ENCODE data around the gene SYNDIG1. TPM values are rescaled to one million over a fixed set of nuclear protein-coding genes. Genes with fewer than 3 reads are reported as not detected.

SYNDIG1 gene
- total and polyA plus RNA-seq, 4 experiments from 2014 or later = not detected

DNA sequence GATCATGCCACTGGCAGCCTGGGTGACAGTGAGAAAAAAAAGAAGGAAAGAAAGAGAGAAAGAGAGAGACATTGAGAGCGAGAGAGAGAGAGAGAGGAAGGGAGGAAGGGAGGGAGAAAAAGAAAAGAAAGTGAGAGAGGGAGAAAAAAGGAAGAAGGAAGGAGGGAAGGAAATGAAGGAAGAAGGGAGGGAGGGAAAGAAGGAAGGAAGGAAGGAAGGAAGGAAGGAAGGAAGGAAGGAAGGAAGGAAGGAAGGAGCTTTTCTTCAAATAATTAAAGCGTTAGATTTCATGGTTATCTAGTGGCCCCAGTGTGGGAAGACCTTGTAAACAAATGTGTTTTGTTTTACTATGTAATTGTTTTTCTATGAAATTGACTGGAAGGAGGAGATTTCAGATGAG, 170.8 kb downstream of the SYNDIG1 start:
- no peak for DNase-seq
- Histone ChIP-seq H3K27me3 (ENCODE audit: insufficient read depth, low read length) (no peaks in the 10 kb centered on the region), H3K9me3 (ENCODE audit: control insufficient read depth in 1 of 2, low read length in 2 of 2) (no peaks in the 10 kb centered on the region), H3K36me3 (ENCODE audit: insufficient read depth, low read length) (no peaks in the 10 kb centered on the region), H3K27ac (ENCODE audit: low read depth, low read length) (no peak overlapping the region), H3K4me1 (ENCODE audit: insufficient read depth, low read length) (no peaks in the 10 kb centered on the region), H3K4me3 (ENCODE audit: low read length in 2 of 2) (no peak overlapping the region)
- Mint-ChIP-seq H3K36me3 (no peaks in the 10 kb centered on the region), H3K27me3 (peaks cover 7 to 15% of the 10 kb centered on the region in 2 donors), H3K4me1 (no peaks in the 10 kb centered on the region), H3K4me3 (no peak overlapping the region), H3K27ac (no peak overlapping the region), H3K9me3 (peaks cover 0 to 3% (median 0%) of the 10 kb centered on the region in 8 donors)
- ChIA-PET CTCF (ENCODE audit: partially characterized antibody) (no interaction called here), POLR2A (ENCODE audit: partially characterized antibody) (no interaction called here)
- intact Hi-C loops (cut with micrococcal nuclease) = no loop called here

DNA sequence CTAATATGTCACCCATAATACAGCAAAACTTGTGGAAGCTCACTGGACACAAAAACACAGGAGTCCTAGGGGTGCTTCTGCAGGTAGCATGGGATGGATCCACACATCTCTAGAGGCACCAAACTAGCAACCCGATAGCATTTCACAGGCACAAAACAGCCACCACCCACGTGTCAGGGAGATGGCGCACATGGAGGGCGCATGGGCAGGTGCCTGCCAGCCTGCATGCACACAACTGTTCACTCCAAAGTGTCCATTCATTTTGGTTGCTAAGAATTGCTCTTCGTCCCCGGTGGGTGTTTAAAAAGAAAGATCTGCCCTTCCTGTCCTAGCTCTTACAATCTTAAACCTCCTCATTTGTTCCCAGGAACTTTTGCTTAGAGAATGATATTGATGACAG, 171.3 kb downstream of the SYNDIG1 start:
- no peak overlapping the region for H3K27ac Mint-ChIP-seq
- Histone ChIP-seq H3K4me3 (ENCODE audit: low read length in 2 of 2) (no peak overlapping the region), H3K36me3 (ENCODE audit: insufficient read depth, low read length) (no peaks in the 10 kb centered on the region), H3K27ac (ENCODE audit: low read depth, low read length) (no peak overlapping the region), H3K9me3 (ENCODE audit: control insufficient read depth in 1 of 2, low read length in 2 of 2) (no peaks in the 10 kb centered on the region), H3K27me3 (ENCODE audit: insufficient read depth, low read length) (no peaks in the 10 kb centered on the region), H3K4me1 (ENCODE audit: insufficient read depth, low read length) (no peaks in the 10 kb centered on the region)
- intact Hi-C loops (cut with micrococcal nuclease) = no loop called here
- H3K4me3 Mint-ChIP-seq = no peak overlapping the region
- peaks cover 5 to 12% of the 10 kb centered on the region in 2 donors for H3K27me3 Mint-ChIP-seq
- H3K4me1 Mint-ChIP-seq = no peaks in the 10 kb centered on the region
- no peaks in the 10 kb centered on the region for H3K36me3 Mint-ChIP-seq
- DNase-seq = no peak
- peaks cover 0 to 3% (median 0%) of the 10 kb centered on the region in 8 donors for H3K9me3 Mint-ChIP-seq
- POLR2A ChIA-PET (ENCODE audit: partially characterized antibody) = no interaction called here
- CTCF ChIA-PET (ENCODE audit: partially characterized antibody) = no interaction called here

DNA sequence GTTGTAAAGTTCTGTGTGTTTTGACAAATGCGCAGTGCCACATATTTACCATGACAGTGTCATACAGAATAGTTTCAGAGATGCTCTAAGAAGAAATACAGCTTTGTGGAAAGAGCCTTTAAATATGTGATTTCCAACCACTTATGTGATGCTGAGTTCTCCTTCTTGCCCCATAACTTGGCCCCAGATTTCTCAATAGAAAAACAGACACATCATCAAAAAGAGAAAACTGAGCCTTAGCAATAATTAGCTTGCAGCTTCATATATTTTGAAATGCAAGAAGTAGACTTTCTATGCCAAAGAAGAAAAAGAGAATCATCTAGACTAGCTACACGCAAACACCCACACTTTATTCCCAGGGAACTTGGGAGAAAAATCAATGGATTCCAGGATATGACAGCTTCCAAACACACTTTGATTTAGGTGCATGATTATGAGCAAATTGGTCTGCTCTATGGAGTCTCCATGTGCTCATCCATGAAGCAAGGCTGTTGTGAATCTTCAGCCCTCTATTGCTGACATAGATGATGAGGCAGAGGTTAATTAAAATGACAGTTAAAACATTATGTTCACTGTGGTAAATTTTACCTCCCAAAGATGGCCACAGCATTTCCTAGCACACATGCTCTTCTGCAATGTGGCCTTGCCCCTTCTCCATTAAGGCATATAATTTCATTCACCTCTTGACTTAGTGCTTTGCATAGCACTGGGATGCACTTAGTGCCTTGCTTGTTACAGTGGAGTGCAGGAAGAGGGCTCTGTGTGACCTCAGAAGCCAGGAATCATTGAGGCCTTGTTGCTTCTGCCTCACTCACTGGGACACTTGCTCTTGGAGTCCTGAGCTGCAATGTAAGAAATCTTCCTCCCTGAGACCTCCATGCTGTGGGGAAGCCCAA, 174.6 kb downstream of the SYNDIG1 start:
- no peaks in the 10 kb centered on the region for H3K4me1 Mint-ChIP-seq
- H3K9me3 Mint-ChIP-seq = peaks cover 0 to 3% (median 0%) of the 10 kb centered on the region in 8 donors
- H3K27me3 Mint-ChIP-seq = peaks cover 12 to 14% of the 10 kb centered on the region in 2 donors
- H3K4me3 Mint-ChIP-seq = no peak overlapping the region
- DNase-seq = no peak
- Histone ChIP-seq H3K4me3 (ENCODE audit: low read length in 2 of 2) (no peak overlapping the region), H3K4me1 (ENCODE audit: insufficient read depth, low read length) (no peaks in the 10 kb centered on the region), H3K9me3 (ENCODE audit: control insufficient read depth in 1 of 2, low read length in 2 of 2) (no peaks in the 10 kb centered on the region), H3K27ac (ENCODE audit: low read depth, low read length) (no peak overlapping the region), H3K27me3 (ENCODE audit: insufficient read depth, low read length) (peaks cover 5% of the 10 kb centered on the region), H3K36me3 (ENCODE audit: insufficient read depth, low read length) (no peaks in the 10 kb centered on the region)
- CTCF ChIA-PET (ENCODE audit: partially characterized antibody) = no interaction called here
- no peaks in the 10 kb centered on the region for H3K36me3 Mint-ChIP-seq
- POLR2A ChIA-PET (ENCODE audit: partially characterized antibody) = no interaction called here
- H3K27ac Mint-ChIP-seq = no peak overlapping the region
- intact Hi-C loops (cut with micrococcal nuclease) = no loop called here

DNA sequence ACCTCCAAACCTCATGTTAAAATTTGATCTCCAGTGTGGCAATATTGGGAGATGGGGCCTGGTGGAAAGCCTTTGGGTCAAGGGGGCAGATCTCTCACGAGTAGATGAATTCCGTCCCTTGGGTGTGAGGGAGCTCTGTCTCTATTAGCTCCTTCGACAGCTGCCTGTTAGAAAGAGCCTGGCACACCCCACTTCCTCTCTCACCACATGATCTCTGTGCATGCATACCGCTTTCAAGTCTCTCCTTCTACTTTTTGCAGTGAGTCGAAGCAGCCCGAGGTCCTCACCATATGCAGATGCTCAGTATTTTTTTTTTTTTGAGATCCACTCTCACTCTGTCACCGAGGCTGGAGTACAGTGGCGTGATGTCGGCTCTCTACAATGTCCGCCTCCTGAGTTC, 176.9 kb downstream of the SYNDIG1 start:
- no peak overlapping the region for H3K27ac Mint-ChIP-seq

DNA sequence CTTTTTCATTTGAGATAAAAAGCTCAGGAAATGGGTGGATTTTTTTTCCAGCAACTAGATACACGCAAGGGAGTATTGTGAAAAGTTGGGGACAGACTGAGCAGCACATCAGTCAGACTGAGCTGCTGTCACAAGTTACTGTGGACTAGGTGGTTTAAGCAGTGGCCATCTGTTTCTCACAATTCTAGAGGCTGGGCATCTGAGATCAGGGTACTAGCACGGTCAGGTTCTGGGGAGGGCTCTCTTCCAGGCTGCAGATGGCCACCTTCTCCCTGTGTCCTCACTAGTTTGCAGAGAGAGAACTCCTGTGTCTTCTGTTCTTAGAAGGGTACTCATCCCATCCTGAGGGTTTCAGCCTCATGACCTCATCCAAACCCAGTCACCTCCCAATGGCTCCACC, 178.3 kb downstream of the SYNDIG1 start:
- POLR2A ChIA-PET (ENCODE audit: partially characterized antibody) = no interaction called here
- intact Hi-C loops (cut with micrococcal nuclease) = no loop called here
- no peaks in the 10 kb centered on the region for H3K36me3 ChIP-seq (ENCODE audit: insufficient read depth, low read length)
- H3K9me3 ChIP-seq (ENCODE audit: control insufficient read depth in 1 of 2, low read length in 2 of 2) = no peaks in the 10 kb centered on the region
- H3K27me3 Mint-ChIP-seq = peaks cover 12 to 14% of the 10 kb centered on the region in 2 donors
- peaks cover 0 to 3% (median 0%) of the 10 kb centered on the region in 8 donors for H3K9me3 Mint-ChIP-seq
- no peak overlapping the region for H3K27ac Mint-ChIP-seq
- H3K36me3 Mint-ChIP-seq = no peaks in the 10 kb centered on the region
- no peaks in the 10 kb centered on the region for H3K4me1 Mint-ChIP-seq
- CTCF ChIA-PET (ENCODE audit: partially characterized antibody) = no interaction called here
- no peak overlapping the region for H3K4me3 ChIP-seq (ENCODE audit: low read length in 2 of 2)
- no peaks in the 10 kb centered on the region for H3K4me1 ChIP-seq (ENCODE audit: insufficient read depth, low read length)
- H3K4me3 Mint-ChIP-seq = no peak overlapping the region
- H3K27me3 ChIP-seq (ENCODE audit: insufficient read depth, low read length) = peaks cover 5% of the 10 kb centered on the region
- DNase-seq = no peak
- no peak overlapping the region for H3K27ac ChIP-seq (ENCODE audit: low read depth, low read length)

More for the DNA sequence above, 176.9 kb downstream of the SYNDIG1 start:
- Mint-ChIP-seq H3K36me3 (no peaks in the 10 kb centered on the region), H3K4me1 (no peaks in the 10 kb centered on the region), H3K4me3 (no peak overlapping the region), H3K27me3 (peaks cover 12 to 14% of the 10 kb centered on the region in 2 donors), H3K9me3 (peaks cover 0 to 3% (median 0%) of the 10 kb centered on the region in 8 donors)
- DNase-seq = no peak
- POLR2A ChIA-PET (ENCODE audit: partially characterized antibody) = no interaction called here
- H3K27ac ChIP-seq (ENCODE audit: low read depth, low read length) = no peak overlapping the region
- CTCF ChIA-PET (ENCODE audit: partially characterized antibody) = no interaction called here
- H3K27me3 ChIP-seq (ENCODE audit: insufficient read depth, low read length) = peaks cover 5% of the 10 kb centered on the region
- intact Hi-C loops (cut with micrococcal nuclease) = no loop called here
- H3K9me3 ChIP-seq (ENCODE audit: control insufficient read depth in 1 of 2, low read length in 2 of 2) = no peaks in the 10 kb centered on the region
- H3K4me3 ChIP-seq (ENCODE audit: low read length in 2 of 2) = no peak overlapping the region
- no peaks in the 10 kb centered on the region for H3K36me3 ChIP-seq (ENCODE audit: insufficient read depth, low read length)
- no peaks in the 10 kb centered on the region for H3K4me1 ChIP-seq (ENCODE audit: insufficient read depth, low read length)

DNA sequence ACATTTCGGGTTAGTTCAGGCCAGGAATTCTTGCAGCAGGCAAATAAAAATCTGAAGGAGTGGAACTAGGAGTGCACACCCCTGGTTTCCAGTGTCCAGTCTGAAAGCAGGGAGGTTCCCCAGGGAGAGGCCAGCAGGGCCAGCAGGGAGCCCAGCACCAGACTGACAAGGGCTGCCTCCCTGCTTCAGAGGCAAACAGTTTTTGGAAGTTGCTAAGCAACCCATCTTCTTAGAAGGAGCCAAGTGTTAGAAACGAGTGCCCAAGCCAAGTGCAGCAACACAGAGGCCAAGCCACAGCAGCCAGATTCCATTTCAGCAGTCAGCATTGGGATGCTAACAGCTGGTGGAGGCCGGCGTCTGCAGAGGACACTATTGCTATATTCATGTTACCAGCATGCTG, 179.1 kb downstream of the SYNDIG1 start:
- H3K36me3 Mint-ChIP-seq = no peaks in the 10 kb centered on the region
- peaks cover 0 to 2% (median 0%) of the 10 kb centered on the region in 8 donors for H3K9me3 Mint-ChIP-seq
- no peaks in the 10 kb centered on the region for H3K9me3 ChIP-seq (ENCODE audit: control insufficient read depth in 1 of 2, low read length in 2 of 2)
- H3K27ac Mint-ChIP-seq = no peak overlapping the region
- H3K27ac ChIP-seq (ENCODE audit: low read depth, low read length) = no peak overlapping the region
- no peaks in the 10 kb centered on the region for H3K4me1 Mint-ChIP-seq
- no peak overlapping the region for H3K4me3 ChIP-seq (ENCODE audit: low read length in 2 of 2)
- POLR2A ChIA-PET (ENCODE audit: partially characterized antibody) = no interaction called here
- H3K27me3 ChIP-seq (ENCODE audit: insufficient read depth, low read length) = peaks cover 5% of the 10 kb centered on the region
- DNase-seq = no peak
- intact Hi-C loops (cut with micrococcal nuclease) = no loop called here
- H3K4me1 ChIP-seq (ENCODE audit: insufficient read depth, low read length) = no peaks in the 10 kb centered on the region
- CTCF ChIA-PET (ENCODE audit: partially characterized antibody) = no interaction called here
- H3K27me3 Mint-ChIP-seq = peaks cover 12 to 14% of the 10 kb centered on the region in 2 donors
- H3K4me3 Mint-ChIP-seq = no peak overlapping the region
- H3K36me3 ChIP-seq (ENCODE audit: insufficient read depth, low read length) = no peaks in the 10 kb centered on the region

DNA sequence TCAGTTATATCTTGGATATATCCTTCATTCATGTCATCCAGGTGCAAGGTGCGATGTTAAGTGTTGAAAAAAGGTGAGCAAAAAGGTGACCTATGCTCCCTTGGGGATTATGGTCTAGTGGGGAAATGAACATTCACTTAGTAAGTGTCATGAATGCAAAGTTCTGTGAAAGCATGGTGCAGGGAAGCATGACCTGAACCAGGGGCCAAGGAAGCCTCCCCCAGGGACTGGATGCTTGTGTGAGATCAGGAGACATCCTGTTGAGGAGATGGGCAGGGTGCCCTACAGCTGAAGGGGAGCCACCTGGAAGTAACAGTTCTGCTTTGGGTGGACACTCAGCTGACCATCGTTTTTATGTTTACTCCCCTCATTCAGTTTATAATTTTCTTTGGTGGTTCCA, 179.5 kb downstream of the SYNDIG1 start:
- Histone ChIP-seq H3K27ac (ENCODE audit: low read depth, low read length) (no peak overlapping the region), H3K9me3 (ENCODE audit: control insufficient read depth in 1 of 2, low read length in 2 of 2) (no peaks in the 10 kb centered on the region), H3K36me3 (ENCODE audit: insufficient read depth, low read length) (no peaks in the 10 kb centered on the region), H3K27me3 (ENCODE audit: insufficient read depth, low read length) (peaks cover 5% of the 10 kb centered on the region), H3K4me3 (ENCODE audit: low read length in 2 of 2) (no peak overlapping the region), H3K4me1 (ENCODE audit: insufficient read depth, low read length) (no peaks in the 10 kb centered on the region)
- ChIA-PET CTCF (ENCODE audit: partially characterized antibody) (no interaction called here), POLR2A (ENCODE audit: partially characterized antibody) (no interaction called here)
- Mint-ChIP-seq H3K4me3 (no peak overlapping the region), H3K36me3 (no peaks in the 10 kb centered on the region), H3K27ac (no peak overlapping the region), H3K4me1 (no peaks in the 10 kb centered on the region), H3K9me3 (no peaks in the 10 kb centered on the region), H3K27me3 (peaks cover 10 to 14% of the 10 kb centered on the region in 2 donors)
- no peak for DNase-seq
- intact Hi-C loops (cut with micrococcal nuclease) = no loop called here

All from CD4-positive, alpha-beta memory T cell (primary cell).